H1 (cell line): Measurements from ENCODE around the gene ELMO1.

Source experiments
- CTBP2 ChIP-seq: IDR thresholded peaks from 2 replicates; pipeline ENCODE4 v1.7.0; 2011; ENCODE audit warnings: borderline replicate concordance, mild to moderate bottlenecking, moderate library complexity, mixed read lengths, low read length; ENCODE audit not compliant: insufficient read depth, insufficient read length
- EGR1 ChIP-seq: IDR thresholded peaks from 2 replicates; pipeline ENCODE4 v1.6.1; 2011; ENCODE audit warnings: low read depth, low read length, borderline replicate concordance
- EZH2 ChIP-seq: fragments of 200-600 bp; sonication (generic); IDR thresholded peaks from 2 replicates; pipeline ENCODE4 v1.7.1; 2012; ENCODE audit warnings: low read depth, mild to moderate bottlenecking, moderate library complexity, low read length, inconsistent platforms; ENCODE audit not compliant: severe bottlenecking
- MAFK ChIP-seq: IDR thresholded peaks from 2 replicates; pipeline ENCODE4 v1.6.1; 2012; ENCODE audit warnings: low read depth, mild to moderate bottlenecking, improper control_type of control experiment, low read length
- POLR2A ChIP-seq, 2 experiments: IDR thresholded peaks; 1 replicate in 1 of 2; 2 replicates in 1 of 2; pipeline ENCODE4 v1.6.1; 2011; ENCODE audit warnings: low read depth in 2 of 2, low read length in 2 of 2, mild to moderate bottlenecking in 2 of 2; ENCODE audit errors: control extremely low read depth in 1 of 2
- SP1 ChIP-seq: IDR thresholded peaks from 2 replicates; pipeline ENCODE4 v1.6.1; 2011; ENCODE audit warnings: low read depth, low read length
- SRF ChIP-seq: IDR thresholded peaks from 2 replicates; pipeline ENCODE4 v1.6.1; 2011; ENCODE audit warnings: mild to moderate bottlenecking, low read depth, low read length, moderate library complexity
- TAF1 ChIP-seq: IDR thresholded peaks from 2 replicates; pipeline ENCODE4 v1.6.1; 2011; ENCODE audit warnings: mild to moderate bottlenecking, low read depth, low read length
- YY1 ChIP-seq: IDR thresholded peaks from 2 replicates; pipeline ENCODE4 v1.6.1; 2011; ENCODE audit warnings: low read depth, mild to moderate bottlenecking, low read length
- TF ChIP-seq, protein P1 (sequence below), 3 experiments: IDR thresholded peaks; 1 replicate in 2 of 3; 2 replicates in 1 of 3; pipeline versions ENCODE4 v1.5.1 to v1.6.1; 2011; ENCODE audit warnings: low read length in 3 of 3, mild to moderate bottlenecking in 3 of 3, inconsistent platforms in 2 of 3, low read depth in 1 of 3, moderate library complexity in 1 of 3; ENCODE audit not compliant: insufficient read depth in 1 of 3; ENCODE audit errors: control extremely low read depth in 1 of 3
- TF ChIP-seq, protein P2 (sequence below): IDR thresholded peaks from 2 replicates; pipeline ENCODE4 v1.6.1; 2011; ENCODE audit warnings: low read length, improper control_type of control experiment

- TF ChIP-seq, protein P1, sequence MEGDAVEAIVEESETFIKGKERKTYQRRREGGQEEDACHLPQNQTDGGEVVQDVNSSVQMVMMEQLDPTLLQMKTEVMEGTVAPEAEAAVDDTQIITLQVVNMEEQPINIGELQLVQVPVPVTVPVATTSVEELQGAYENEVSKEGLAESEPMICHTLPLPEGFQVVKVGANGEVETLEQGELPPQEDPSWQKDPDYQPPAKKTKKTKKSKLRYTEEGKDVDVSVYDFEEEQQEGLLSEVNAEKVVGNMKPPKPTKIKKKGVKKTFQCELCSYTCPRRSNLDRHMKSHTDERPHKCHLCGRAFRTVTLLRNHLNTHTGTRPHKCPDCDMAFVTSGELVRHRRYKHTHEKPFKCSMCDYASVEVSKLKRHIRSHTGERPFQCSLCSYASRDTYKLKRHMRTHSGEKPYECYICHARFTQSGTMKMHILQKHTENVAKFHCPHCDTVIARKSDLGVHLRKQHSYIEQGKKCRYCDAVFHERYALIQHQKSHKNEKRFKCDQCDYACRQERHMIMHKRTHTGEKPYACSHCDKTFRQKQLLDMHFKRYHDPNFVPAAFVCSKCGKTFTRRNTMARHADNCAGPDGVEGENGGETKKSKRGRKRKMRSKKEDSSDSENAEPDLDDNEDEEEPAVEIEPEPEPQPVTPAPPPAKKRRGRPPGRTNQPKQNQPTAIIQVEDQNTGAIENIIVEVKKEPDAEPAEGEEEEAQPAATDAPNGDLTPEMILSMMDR (IDR thresholded peaks at IDR 0.05; ENCODE audit: control extremely low read depth in 1 of 3, insufficient read depth in 1 of 3, low read depth in 1 of 3, low read length in 3 of 3): peak in 2 of 3 experiments; percentile 15 to 31; a peak in 2 of 4 replicates
- no peak for TF ChIP-seq CTBP2
- TF ChIP-seq POLR2A (IDR thresholded peaks at IDR 0.05; ENCODE audit: control extremely low read depth in 1 of 2, low read depth in 2 of 2, low read length in 2 of 2): no peak
- TF ChIP-seq, protein P2, sequence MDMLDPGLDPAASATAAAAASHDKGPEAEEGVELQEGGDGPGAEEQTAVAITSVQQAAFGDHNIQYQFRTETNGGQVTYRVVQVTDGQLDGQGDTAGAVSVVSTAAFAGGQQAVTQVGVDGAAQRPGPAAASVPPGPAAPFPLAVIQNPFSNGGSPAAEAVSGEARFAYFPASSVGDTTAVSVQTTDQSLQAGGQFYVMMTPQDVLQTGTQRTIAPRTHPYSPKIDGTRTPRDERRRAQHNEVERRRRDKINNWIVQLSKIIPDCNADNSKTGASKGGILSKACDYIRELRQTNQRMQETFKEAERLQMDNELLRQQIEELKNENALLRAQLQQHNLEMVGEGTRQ: no peak
- TF ChIP-seq MAFK: no peak
- TF ChIP-seq EZH2: no peak
- no peak for TF ChIP-seq SRF
- no peak for TF ChIP-seq EGR1
- TF ChIP-seq SP1: no peak
- TF ChIP-seq TAF1: no peak
- TF ChIP-seq YY1: no peak
These were observed 510.7 kb downstream of the ELMO1 start for GRCh38 chr7:36937754-36938563.
